HepG2 (cell line): ENCODE data around the gene EXOC3L4. TPM values are rescaled to one million over a fixed set of nuclear protein-coding genes. Genes with fewer than 3 reads are reported as not detected.
A peak's percentile ranks its signal among the peaks of the same experiment; 100 is the strongest.

Experiments
- ATF7 ChIP-seq, 2 experiments: fragments of 450-650 bp in 1 of 2; sonication (generic) in 1 of 2; formaldehyde crosslinking in 1 of 2; IDR thresholded peaks; 2 replicates each; pipeline versions ENCODE4 v1.4.0 to v1.6.1; 2016 to 2020; ENCODE audit warnings: antibody characterized with exemption in 1 of 2, mild to moderate bottlenecking in 1 of 2, missing genetic modification reagents in 1 of 2
- CBX5 ChIP-seq: sonication (generic); formaldehyde crosslinking; IDR thresholded peaks from 2 replicates; pipeline ENCODE4 v1.4.0; 2020; ENCODE audit warnings: missing genetic modification reagents, borderline replicate concordance
- GFI1 ChIP-seq: sonication (generic); formaldehyde crosslinking; IDR thresholded peaks from 2 replicates; pipeline ENCODE4 v1.5.0; 2020; ENCODE audit warnings: missing genetic modification reagents, mild to moderate bottlenecking, borderline replicate concordance
- HDAC2 ChIP-seq: sonication (generic); formaldehyde crosslinking; IDR thresholded peaks from 2 replicates; pipeline ENCODE4 v1.4.0; 2020; ENCODE audit warnings: missing genetic modification reagents
- JUN ChIP-seq: sonication (generic); formaldehyde crosslinking; IDR thresholded peaks from 2 replicates; pipeline ENCODE4 v1.4.0; 2020; ENCODE audit warnings: mild to moderate bottlenecking, missing genetic modification reagents
- KDM5A ChIP-seq: fragments of 200-600 bp; sonication (generic); IDR thresholded peaks from 2 replicates; pipeline ENCODE4 v1.7.0; 2018; ENCODE audit warnings: antibody characterized with exemption, mild to moderate bottlenecking, low read length, borderline replicate concordance
- NKX3-1 ChIP-seq: sonication (generic); formaldehyde crosslinking; IDR thresholded peaks from 2 replicates; pipeline ENCODE4 v1.5.0; 2020; ENCODE audit warnings: missing genetic modification reagents
- NR1H2 ChIP-seq: sonication (generic); formaldehyde crosslinking; IDR thresholded peaks from 2 replicates; pipeline ENCODE4 v1.8.1; 2022; ENCODE audit warnings: low read depth, missing genetic modification reagents, borderline replicate concordance
- PAX8 ChIP-seq: sonication (generic); formaldehyde crosslinking; IDR thresholded peaks from 2 replicates; pipeline ENCODE4 v1.8.0; 2022; ENCODE audit warnings: mild to moderate bottlenecking, missing genetic modification reagents, borderline replicate concordance
- RBAK ChIP-seq: sonication (generic); formaldehyde crosslinking; IDR thresholded peaks from 2 replicates; pipeline ENCODE4 v1.5.1; 2020; ENCODE audit warnings: mild to moderate bottlenecking, missing genetic modification reagents
- RNF2 ChIP-seq: fragments of 450-650 bp; conservative IDR thresholded peaks from 2 replicates; pipeline ENCODE4 v1.6.1; 2016; ENCODE audit warnings: low read depth
- RORA ChIP-seq: sonication (generic); formaldehyde crosslinking; IDR thresholded peaks from 2 replicates; pipeline ENCODE4 v1.5.0; 2020; ENCODE audit warnings: mild to moderate bottlenecking, missing genetic modification reagents, moderate library complexity
- THAP9 ChIP-seq: sonication (generic); formaldehyde crosslinking; IDR thresholded peaks from 2 replicates; pipeline ENCODE4; 2020; ENCODE audit warnings: missing genetic modification reagents, mild to moderate bottlenecking, borderline replicate concordance
- ZFP36 ChIP-seq: fragments of 150-350 bp; IDR thresholded peaks from 2 replicates; pipeline ENCODE4 v1.6.1; 2018; ENCODE audit warnings: borderline replicate concordance, low read length, low read depth; ENCODE audit not compliant: partially characterized antibody
- ZGPAT ChIP-seq: IDR thresholded peaks from 2 replicates; pipeline ENCODE4 v1.6.1; 2016; ENCODE audit warnings: mild to moderate bottlenecking
- ZNF292 ChIP-seq: sonication (generic); formaldehyde crosslinking; IDR thresholded peaks from 2 replicates; pipeline ENCODE4 v1.8.1; 2022; ENCODE audit warnings: mild to moderate bottlenecking, low read depth, missing genetic modification reagents, borderline replicate concordance
- ZNF317 ChIP-seq: sonication (generic); formaldehyde crosslinking; IDR thresholded peaks from 2 replicates; pipeline ENCODE4 v1.5.0; 2020; ENCODE audit warnings: mild to moderate bottlenecking, missing genetic modification reagents
- ZNF337 ChIP-seq: sonication (generic); formaldehyde crosslinking; IDR thresholded peaks from 2 replicates; pipeline ENCODE4 v1.5.1; 2020; ENCODE audit warnings: missing genetic modification reagents, low read depth, mild to moderate bottlenecking, borderline replicate concordance
- ZNF777 ChIP-seq: sonication (generic); formaldehyde crosslinking; IDR thresholded peaks from 2 replicates; pipeline ENCODE4 v1.4.0; 2020; ENCODE audit warnings: missing genetic modification reagents
- ZNF788 ChIP-seq: sonication (generic); formaldehyde crosslinking; IDR thresholded peaks from 2 replicates; pipeline ENCODE4 v1.5.0; 2020; ENCODE audit warnings: mild to moderate bottlenecking, missing genetic modification reagents, borderline replicate concordance
- polyA plus RNA-seq, 8 experiments: library from polyadenylated mRNA; depleted of rRNA in 3 of 8; stranded (reverse) in 7 of 8; unstranded in 1 of 8; fragments of >200 nt; fragmentation: Illumina TruSeq in 4 of 8; extraction: Trizol in 4 of 8; gene quantifications; 2 replicates each; pipeline versions ENCODE4 v1.2.1 to v1.2.3, GENCODE V29; 2011 to 2016; ENCODE audit warnings: low read depth in 4 of 8, missing spikeins in 1 of 8, mixed read lengths in 1 of 8; ENCODE audit not compliant: insufficient read depth in 1 of 8
- total RNA-seq, 5 experiments: library from RNA; depleted of rRNA; stranded (reverse); fragments of >200 nt; fragmentation: Illumina TruSeq; extraction: Trizol; gene quantifications; 2 replicates each; pipeline ENCODE4 v1.2.3, GENCODE V29; 2016; ENCODE audit warnings: low read depth in 1 of 5
- TF ChIP-seq, protein P1 (sequence below): sonication (generic); formaldehyde crosslinking; IDR thresholded peaks from 2 replicates; pipeline ENCODE4 v1.5.1; 2020; ENCODE audit warnings: missing genetic modification reagents, mild to moderate bottlenecking, borderline replicate concordance
- TF ChIP-seq, protein P2 (sequence below): sonication (generic); formaldehyde crosslinking; IDR thresholded peaks from 2 replicates; pipeline ENCODE4 v1.4.0; 2020; ENCODE audit warnings: mild to moderate bottlenecking, missing genetic modification reagents

The EXOC3L4 gene
- total and polyA plus RNA-seq, 2 of the 13 experiments (the other 11 are each of a cell fraction or from before 2014, with no cell fraction given): 11.8 to 27.0 TPM

- TF ChIP-seq ATF7 (IDR thresholded peaks at IDR 0.05) (no peak), ATF7 (CRISPR knock-in tag; IDR thresholded peaks at IDR 0.05) (no peak), JUN (no peak), NR1H2 (no peak), ZNF777 (CRISPR knock-in tag) (no peak), RBAK (CRISPR knock-in tag) (no peak), ZNF292 (CRISPR knock-in tag) (no peak), GFI1 (no peak), ZGPAT (no peak), PAX8 (CRISPR knock-in tag) (no peak), HDAC2 (CRISPR knock-in tag) (no peak), ZNF337 (0 out of 2 replicates have a peak, but pooled peaks have one; percentile 29), ZNF788 (no peak), KDM5A (no peak), ZFP36 (no peak), THAP9 (CRISPR knock-in tag) (no peak), RNF2 (no peak), NKX3-1 (CRISPR knock-in tag) (no peak), ZNF317 (CRISPR knock-in tag) (no peak), RORA (CRISPR knock-in tag) (no peak), CBX5 (CRISPR knock-in tag) (no peak)
- TF ChIP-seq, protein P1, sequence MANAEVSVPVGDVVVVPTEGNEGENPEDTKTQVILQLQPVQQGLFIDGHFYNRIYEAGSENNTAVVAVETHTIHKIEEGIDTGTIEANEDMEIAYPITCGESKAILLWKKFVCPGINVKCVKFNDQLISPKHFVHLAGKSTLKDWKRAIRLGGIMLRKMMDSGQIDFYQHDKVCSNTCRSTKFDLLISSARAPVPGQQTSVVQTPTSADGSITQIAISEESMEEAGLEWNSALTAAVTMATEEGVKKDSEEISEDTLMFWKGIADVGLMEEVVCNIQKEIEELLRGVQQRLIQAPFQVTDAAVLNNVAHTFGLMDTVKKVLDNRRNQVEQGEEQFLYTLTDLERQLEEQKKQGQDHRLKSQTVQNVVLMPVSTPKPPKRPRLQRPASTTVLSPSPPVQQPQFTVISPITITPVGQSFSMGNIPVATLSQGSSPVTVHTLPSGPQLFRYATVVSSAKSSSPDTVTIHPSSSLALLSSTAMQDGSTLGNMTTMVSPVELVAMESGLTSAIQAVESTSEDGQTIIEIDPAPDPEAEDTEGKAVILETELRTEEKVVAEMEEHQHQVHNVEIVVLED: no peak
- TF ChIP-seq, protein P2, sequence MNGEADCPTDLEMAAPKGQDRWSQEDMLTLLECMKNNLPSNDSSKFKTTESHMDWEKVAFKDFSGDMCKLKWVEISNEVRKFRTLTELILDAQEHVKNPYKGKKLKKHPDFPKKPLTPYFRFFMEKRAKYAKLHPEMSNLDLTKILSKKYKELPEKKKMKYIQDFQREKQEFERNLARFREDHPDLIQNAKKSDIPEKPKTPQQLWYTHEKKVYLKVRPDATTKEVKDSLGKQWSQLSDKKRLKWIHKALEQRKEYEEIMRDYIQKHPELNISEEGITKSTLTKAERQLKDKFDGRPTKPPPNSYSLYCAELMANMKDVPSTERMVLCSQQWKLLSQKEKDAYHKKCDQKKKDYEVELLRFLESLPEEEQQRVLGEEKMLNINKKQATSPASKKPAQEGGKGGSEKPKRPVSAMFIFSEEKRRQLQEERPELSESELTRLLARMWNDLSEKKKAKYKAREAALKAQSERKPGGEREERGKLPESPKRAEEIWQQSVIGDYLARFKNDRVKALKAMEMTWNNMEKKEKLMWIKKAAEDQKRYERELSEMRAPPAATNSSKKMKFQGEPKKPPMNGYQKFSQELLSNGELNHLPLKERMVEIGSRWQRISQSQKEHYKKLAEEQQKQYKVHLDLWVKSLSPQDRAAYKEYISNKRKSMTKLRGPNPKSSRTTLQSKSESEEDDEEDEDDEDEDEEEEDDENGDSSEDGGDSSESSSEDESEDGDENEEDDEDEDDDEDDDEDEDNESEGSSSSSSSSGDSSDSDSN (CRISPR knock-in tag): 0 out of 2 replicates have a peak, but pooled peaks have one; percentile 2
These were observed 19.7 kb upstream of the EXOC3L4 start (continued) for GRCh38 chr14:103074729-103075367.
